ENCODE measurements around the gene ADIPOR1.
"Not testable (repeated sequence)": the region's sequence is repeated elsewhere in the genome, so short reads cannot be mapped to it uniquely, and the experiment has no call there.

Gene ADIPOR1

DNA sequence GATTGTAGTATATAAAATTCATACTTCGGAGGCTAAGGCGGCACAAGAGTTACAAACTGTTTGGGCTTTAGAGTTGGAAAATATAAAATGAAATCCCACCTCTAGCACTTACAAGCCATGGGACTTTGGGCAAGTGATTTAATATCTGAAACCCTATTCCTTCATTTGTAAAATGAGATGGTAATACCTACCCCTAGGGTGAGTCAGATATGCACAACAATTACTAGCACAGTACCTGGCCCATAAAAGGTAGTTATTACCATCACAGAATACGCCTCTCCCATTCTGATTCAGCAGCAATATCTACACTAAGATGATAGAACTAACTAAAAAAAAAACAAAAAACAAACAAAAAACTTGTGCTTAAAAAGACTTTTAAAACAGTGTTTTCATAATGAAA is 34.6 kb downstream of the ADIPOR1 start:
- Histone ChIP-seq H3K4me3 (ENCODE audit: low read length) (no peak overlapping the region), H3K9me3 (ENCODE audit: insufficient read depth, low read length) (no peaks in the 10 kb centered on the region), H4K20me1 (ENCODE audit: insufficient read depth, low read length) (no peaks in the 10 kb centered on the region), H3K27me3 (ENCODE audit: low read depth, low read length) (no peaks in the 10 kb centered on the region), H3K27ac (ENCODE audit: low read length) (no peak overlapping the region), H3K4me2 (ENCODE audit: low read length) (no peak overlapping the region), H2AFZ (ENCODE audit: low read depth, low read length) (no peak overlapping the region), H3K9ac (ENCODE audit: low read length) (no peak overlapping the region), H3K79me2 (ENCODE audit: low read length) (peaks cover 11% of the 10 kb centered on the region), H3K4me1 (ENCODE audit: low read length) (peaks cover 8% of the 10 kb centered on the region), H3K36me3 (replicated peaks; ENCODE audit: low read depth, low read length) (peaks cover 25% of the 10 kb centered on the region)
- TF ChIP-seq, protein P1, sequence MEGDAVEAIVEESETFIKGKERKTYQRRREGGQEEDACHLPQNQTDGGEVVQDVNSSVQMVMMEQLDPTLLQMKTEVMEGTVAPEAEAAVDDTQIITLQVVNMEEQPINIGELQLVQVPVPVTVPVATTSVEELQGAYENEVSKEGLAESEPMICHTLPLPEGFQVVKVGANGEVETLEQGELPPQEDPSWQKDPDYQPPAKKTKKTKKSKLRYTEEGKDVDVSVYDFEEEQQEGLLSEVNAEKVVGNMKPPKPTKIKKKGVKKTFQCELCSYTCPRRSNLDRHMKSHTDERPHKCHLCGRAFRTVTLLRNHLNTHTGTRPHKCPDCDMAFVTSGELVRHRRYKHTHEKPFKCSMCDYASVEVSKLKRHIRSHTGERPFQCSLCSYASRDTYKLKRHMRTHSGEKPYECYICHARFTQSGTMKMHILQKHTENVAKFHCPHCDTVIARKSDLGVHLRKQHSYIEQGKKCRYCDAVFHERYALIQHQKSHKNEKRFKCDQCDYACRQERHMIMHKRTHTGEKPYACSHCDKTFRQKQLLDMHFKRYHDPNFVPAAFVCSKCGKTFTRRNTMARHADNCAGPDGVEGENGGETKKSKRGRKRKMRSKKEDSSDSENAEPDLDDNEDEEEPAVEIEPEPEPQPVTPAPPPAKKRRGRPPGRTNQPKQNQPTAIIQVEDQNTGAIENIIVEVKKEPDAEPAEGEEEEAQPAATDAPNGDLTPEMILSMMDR (IDR thresholded peaks at IDR 0.05; ENCODE audit: low read depth, low read length), result no peak
- no peak for TF ChIP-seq EZH2phosphoT487 (IDR thresholded peaks at IDR 0.05; ENCODE audit: low read depth)

- Histone ChIP-seq H3K4me1 (ENCODE audit: low read length) (no peaks in the 10 kb centered on the region), H3K9ac (ENCODE audit: low read length) (no peak overlapping the region), H3K36me3 (replicated peaks; ENCODE audit: low read depth, low read length) (peaks cover 48% of the 10 kb centered on the region), H3K27ac (ENCODE audit: low read length) (no peak overlapping the region), H3K79me2 (ENCODE audit: low read length) (no peaks in the 10 kb centered on the region), H3K4me3 (ENCODE audit: low read length) (no peak overlapping the region), H4K20me1 (ENCODE audit: insufficient read depth, low read length) (no peaks in the 10 kb centered on the region), H2AFZ (ENCODE audit: low read depth, low read length) (no peak overlapping the region), H3K27me3 (ENCODE audit: low read depth, low read length) (no peaks in the 10 kb centered on the region), H3K4me2 (ENCODE audit: low read length) (no peak overlapping the region), H3K9me3 (ENCODE audit: insufficient read depth, low read length) (no peaks in the 10 kb centered on the region)
- TF ChIP-seq, protein P1 (IDR thresholded peaks at IDR 0.05; ENCODE audit: low read depth, low read length), result no peak
- no peak for TF ChIP-seq EZH2phosphoT487 (IDR thresholded peaks at IDR 0.05; ENCODE audit: low read depth)
These were observed 38.5 kb downstream of the ADIPOR1 start for GRCh38 chr1:202919615-202920014.

DNA sequence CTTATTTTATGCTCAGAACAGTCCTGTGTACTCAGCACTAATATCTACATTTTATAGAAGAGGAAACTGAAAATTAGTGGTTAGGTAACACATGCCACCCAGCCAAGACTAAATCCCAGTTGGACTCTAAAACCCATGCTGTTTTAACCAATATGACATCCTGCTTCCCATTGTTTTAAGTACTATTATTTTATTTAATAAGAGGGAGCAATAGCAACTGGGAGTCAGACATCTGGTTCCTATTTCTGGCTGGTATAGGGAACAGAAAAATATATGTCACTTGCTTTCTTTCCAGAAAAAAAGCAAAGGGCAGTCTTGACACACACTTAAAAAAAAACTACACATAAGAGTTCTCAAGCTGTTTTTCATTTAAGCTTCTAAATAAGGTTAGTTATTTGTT is 43.0 kb downstream of the ADIPOR1 start:
- Histone ChIP-seq H3K27ac (ENCODE audit: low read length) (no peak overlapping the region), H3K9me3 (ENCODE audit: insufficient read depth, low read length) (no peaks in the 10 kb centered on the region), H2AFZ (ENCODE audit: low read depth, low read length) (no peak overlapping the region), H3K4me1 (ENCODE audit: low read length) (no peaks in the 10 kb centered on the region), H3K27me3 (ENCODE audit: low read depth, low read length) (no peaks in the 10 kb centered on the region), H3K9ac (ENCODE audit: low read length) (no peak overlapping the region), H3K36me3 (replicated peaks; ENCODE audit: low read depth, low read length) (peaks cover 61% of the 10 kb centered on the region), H3K79me2 (ENCODE audit: low read length) (no peaks in the 10 kb centered on the region), H3K4me2 (ENCODE audit: low read length) (no peak overlapping the region), H4K20me1 (ENCODE audit: insufficient read depth, low read length) (no peaks in the 10 kb centered on the region), H3K4me3 (ENCODE audit: low read length) (no peak overlapping the region)
- TF ChIP-seq EZH2phosphoT487 (IDR thresholded peaks at IDR 0.05; ENCODE audit: low read depth), result no peak
- TF ChIP-seq, protein P1 (IDR thresholded peaks at IDR 0.05; ENCODE audit: low read depth, low read length), result no peak

- H3K9ac ChIP-seq (ENCODE audit: low read length); H3K27ac ChIP-seq (ENCODE audit: low read length); H2AFZ ChIP-seq (ENCODE audit: low read depth, low read length); H3K4me3 ChIP-seq (ENCODE audit: low read length); H3K79me2 ChIP-seq (ENCODE audit: low read length); H3K9me3 ChIP-seq (ENCODE audit: insufficient read depth, low read length); H3K27me3 ChIP-seq (ENCODE audit: low read depth, low read length); H3K4me1 ChIP-seq (ENCODE audit: low read length); H3K4me2 ChIP-seq (ENCODE audit: low read length); H4K20me1 ChIP-seq (ENCODE audit: insufficient read depth, low read length): not testable (repeated sequence)
- H3K36me3 ChIP-seq (replicated peaks; ENCODE audit: low read depth, low read length), result peaks cover 62% of the 10 kb centered on the region
These were observed 45.6 kb downstream of the ADIPOR1 start for GRCh38 chr1:202912476-202912875.

- H3K27ac ChIP-seq (ENCODE audit: low read length), result no peak overlapping the region
- H3K9ac ChIP-seq (ENCODE audit: low read length), result no peak overlapping the region
- H3K4me3 ChIP-seq (ENCODE audit: low read length), result no peak overlapping the region
- peaks cover 55% of the 10 kb centered on the region for H3K36me3 ChIP-seq (replicated peaks; ENCODE audit: low read depth, low read length)
- H3K79me2 ChIP-seq (ENCODE audit: low read length), result no peaks in the 10 kb centered on the region
- no peak for TF ChIP-seq EZH2phosphoT487 (IDR thresholded peaks at IDR 0.05; ENCODE audit: low read depth)
- TF ChIP-seq, protein P1 (IDR thresholded peaks at IDR 0.05; ENCODE audit: low read depth, low read length), result no peak
- H3K9me3 ChIP-seq (ENCODE audit: insufficient read depth, low read length), result no peaks in the 10 kb centered on the region
- no peak overlapping the region for H3K4me2 ChIP-seq (ENCODE audit: low read length)
- H2AFZ ChIP-seq (ENCODE audit: low read depth, low read length), result no peak overlapping the region
- H4K20me1 ChIP-seq (ENCODE audit: insufficient read depth, low read length), result no peaks in the 10 kb centered on the region
- no peaks in the 10 kb centered on the region for H3K27me3 ChIP-seq (ENCODE audit: low read depth, low read length)
- H3K4me1 ChIP-seq (ENCODE audit: low read length), result no peaks in the 10 kb centered on the region
These were observed 48.6 kb downstream of the ADIPOR1 start for GRCh38 chr1:202909494-202909893.
